Osteoblast (primary cell): ENCODE results near the gene TTPAL. TPM values are rescaled to one million over a fixed set of nuclear protein-coding genes. Genes with fewer than 3 reads are reported as not detected.

Experiments used
- DNase-seq: peaks from one replicate; pipeline ENCODE4 v3.0.0; 2011; ENCODE audit warnings: low spot score, mixed read lengths; ENCODE audit not compliant: insufficient read length; ENCODE audit errors: missing footprints
- H2AFZ ChIP-seq: 2 replicates; pipeline ENCODE4 v1.6.0; 2011; ENCODE audit warnings: mild to moderate bottlenecking, low read length
- H3K27ac ChIP-seq: 2 replicates; pipeline ENCODE4 v1.5.1; 2011; ENCODE audit warnings: mild to moderate bottlenecking, low read depth, low read length, moderate library complexity
- H3K27me3 ChIP-seq: 2 replicates; pipeline ENCODE4 v1.6.0; 2012; ENCODE audit warnings: mild to moderate bottlenecking, control low read depth, inconsistent platforms, low read length, moderate library complexity; ENCODE audit not compliant: insufficient read depth
- H3K36me3 ChIP-seq: 2 replicates; pipeline ENCODE4 v1.5.1; 2011; ENCODE audit warnings: mild to moderate bottlenecking, low read length, control low read depth, moderate library complexity; ENCODE audit not compliant: insufficient read depth
- H3K4me1 ChIP-seq: 2 replicates; pipeline ENCODE4 v1.5.1; 2011; ENCODE audit warnings: mild to moderate bottlenecking, low read length, control low read depth, moderate library complexity; ENCODE audit not compliant: insufficient read depth
- H3K4me2 ChIP-seq: 2 replicates; pipeline ENCODE4 v1.6.0; 2011; ENCODE audit warnings: mild to moderate bottlenecking, low read length; ENCODE audit not compliant: insufficient read depth
- H3K4me3 ChIP-seq: fragments of 200-600 bp; sonication (generic); 3 replicates; pipeline ENCODE4 v1.5.1; 2012; ENCODE audit warnings: mild to moderate bottlenecking, low read length, inconsistent platforms; ENCODE audit not compliant: insufficient read depth
- H3K79me2 ChIP-seq: 2 replicates; pipeline ENCODE4 v1.6.0; 2012; ENCODE audit warnings: mild to moderate bottlenecking, low read length, control low read depth, inconsistent platforms; ENCODE audit not compliant: insufficient read depth
- H3K9me3 ChIP-seq: 2 replicates; pipeline ENCODE4 v1.5.1; 2011; ENCODE audit warnings: low read depth, low read length, control low read depth
- H4K20me1 ChIP-seq: 2 replicates; pipeline ENCODE4 v1.6.0; 2012; ENCODE audit warnings: mild to moderate bottlenecking, low read length, control low read depth; ENCODE audit not compliant: insufficient read depth
- CTCF ChIP-seq: IDR thresholded peaks from 2 replicates; pipeline ENCODE4 v1.5.1; 2011; ENCODE audit warnings: mild to moderate bottlenecking, low read depth, low read length, moderate library complexity; ENCODE audit errors: extremely low read depth
- total RNA-seq: library from RNA; depleted of rRNA; stranded (reverse); fragments of >200 nt; gene quantifications from 2 replicates; pipeline ENCODE4 v1.2.3, GENCODE V29; 2012

TTPAL gene
- 12.1 and 12.7 TPM in 2 replicates for total RNA-seq

- H3K4me3 ChIP-seq, result peak within 1 kb of the TSS; percentile 93
- peak within 1 kb of the TSS; percentile 92 for H2AFZ ChIP-seq
- no peaks in the 10 kb centered on the region for H4K20me1 ChIP-seq
- peaks cover 19% of the 10 kb centered on the region for H3K4me1 ChIP-seq
- H3K36me3 ChIP-seq, result peaks cover 8% of the 10 kb centered on the region
- TF ChIP-seq CTCF, result peak; percentile 17
- H3K9me3 ChIP-seq, result no peaks in the 10 kb centered on the region
- no peaks in the 10 kb centered on the region for H3K27me3 ChIP-seq
- peak within 1 kb of the TSS; percentile 97 for H3K4me2 ChIP-seq
- H3K79me2 ChIP-seq, result peaks cover 29% of the 10 kb centered on the region
- peak; percentile 97 for DNase-seq
- peak within 1 kb of the TSS; percentile 92 for H3K27ac ChIP-seq
Measured at GRCh38 chr20:44475694-44476560, at the start of gene TTPAL. Gene TTPAL (plus strand): TSS chr20:44475874. CDS start chr20:44480000, 4,126 bp downstream.

GRCh38 chr20:44425923-44426322 is 49.8 kb upstream of the TTPAL start:
- H2AFZ ChIP-seq, result no peak overlapping the region
- peaks cover 13% of the 10 kb centered on the region for H3K27me3 ChIP-seq
- no peaks in the 10 kb centered on the region for H3K9me3 ChIP-seq
- no peak for DNase-seq
- no peak overlapping the region for H3K4me2 ChIP-seq
- H3K27ac ChIP-seq, result no peak overlapping the region
- H3K4me1 ChIP-seq, result no peaks in the 10 kb centered on the region
- no peak for TF ChIP-seq CTCF
- H3K79me2 ChIP-seq, result no peaks in the 10 kb centered on the region
- no peak overlapping the region for H3K4me3 ChIP-seq
- H3K36me3 ChIP-seq, result no peaks in the 10 kb centered on the region
- H4K20me1 ChIP-seq, result no peaks in the 10 kb centered on the region

- Histone ChIP-seq H3K27me3 (peaks cover 13% of the 10 kb centered on the region), H3K4me2 (no peak overlapping the region), H3K4me3 (no peak overlapping the region), H4K20me1 (no peaks in the 10 kb centered on the region), H3K36me3 (no peaks in the 10 kb centered on the region), H3K4me1 (no peaks in the 10 kb centered on the region), H3K79me2 (no peaks in the 10 kb centered on the region), H2AFZ (no peak overlapping the region), H3K27ac (no peak overlapping the region), H3K9me3 (no peaks in the 10 kb centered on the region)
- no peak for TF ChIP-seq CTCF
- no peak for DNase-seq
Measured at GRCh38 chr20:44426879-44427790, 48.5 kb upstream of the TTPAL start.
